GM12891 (cell line): ENCODE measurements around the gene CDC37L1.

ENCODE experiments used
- POLR2A ChIP-seq: IDR thresholded peaks from 2 replicates; pipeline ENCODE4 v1.6.1; 2011; ENCODE audit warnings: low read depth, low read length, control low read depth
- POLR2AphosphoS5 ChIP-seq: IDR thresholded peaks from 2 replicates; pipeline ENCODE4 v1.6.1; 2011; ENCODE audit warnings: low read depth, low read length, control low read depth
- SPI1 ChIP-seq: IDR thresholded peaks from 2 replicates; pipeline ENCODE4 v1.6.1; 2011; ENCODE audit warnings: low read depth, low read length, control low read depth
- TAF1 ChIP-seq: IDR thresholded peaks from 2 replicates; pipeline ENCODE4 v1.6.1; 2011; ENCODE audit warnings: low read depth, low read length, control low read depth

GRCh38 chr9:4721736-4722135 is 42.4 kb downstream of the CDC37L1 start:
- TF ChIP-seq POLR2AphosphoS5 (no peak), TAF1 (no peak), POLR2A (no peak), SPI1 (no peak)
